VCaP (cell line): ENCODE measurements around the gene PLD1.

ENCODE experiments used
- H3K27ac ChIP-seq: fragments of 450-650 bp; 2 replicates; pipeline ENCODE4 v1.5.1; 2017
- TF ChIP-seq, protein P1 (sequence below): fragments of 450-650 bp; conservative IDR thresholded peaks from 2 replicates; pipeline ENCODE4 v1.5.1; 2017; ENCODE audit warnings: mild to moderate bottlenecking, moderate library complexity

The PLD1 gene

DNA sequence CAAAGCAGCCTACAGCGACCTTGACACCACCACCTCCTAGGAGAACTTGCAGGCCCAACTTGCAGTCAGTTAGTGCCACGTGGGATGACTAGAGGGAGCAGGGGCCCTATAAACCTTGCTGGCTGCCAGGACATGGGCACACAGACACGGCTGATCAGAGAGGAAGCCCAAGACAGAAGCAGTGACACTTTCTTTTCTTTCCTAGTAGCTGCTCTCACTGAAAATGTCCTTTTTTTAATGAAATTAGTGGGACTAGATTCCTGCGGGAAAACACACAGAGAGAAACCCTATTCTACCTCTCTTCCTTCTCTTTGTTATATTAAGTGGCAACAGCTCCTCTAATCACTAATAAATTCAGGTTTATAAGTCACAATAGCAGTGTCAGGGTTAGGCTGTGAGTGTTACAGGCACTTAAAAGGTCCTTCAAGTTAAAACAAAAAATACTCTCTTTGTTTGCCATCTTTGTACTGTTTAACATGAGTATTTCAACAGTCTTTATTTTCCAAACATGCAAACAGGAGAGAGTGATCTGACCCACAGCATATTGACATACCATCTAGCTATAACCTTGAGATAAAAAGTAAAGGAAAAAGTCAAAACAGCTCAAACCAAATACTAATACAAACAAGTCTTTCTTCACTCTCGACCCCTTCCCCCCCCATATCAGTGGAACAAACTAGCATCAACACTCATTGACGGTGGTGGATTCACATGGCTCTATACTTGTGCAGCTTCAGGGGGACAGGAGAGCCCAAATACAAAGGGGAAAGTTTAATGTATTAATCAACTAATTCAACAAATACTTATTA is 30.7 kb upstream of the PLD1 start:
- TF ChIP-seq, protein P1, sequence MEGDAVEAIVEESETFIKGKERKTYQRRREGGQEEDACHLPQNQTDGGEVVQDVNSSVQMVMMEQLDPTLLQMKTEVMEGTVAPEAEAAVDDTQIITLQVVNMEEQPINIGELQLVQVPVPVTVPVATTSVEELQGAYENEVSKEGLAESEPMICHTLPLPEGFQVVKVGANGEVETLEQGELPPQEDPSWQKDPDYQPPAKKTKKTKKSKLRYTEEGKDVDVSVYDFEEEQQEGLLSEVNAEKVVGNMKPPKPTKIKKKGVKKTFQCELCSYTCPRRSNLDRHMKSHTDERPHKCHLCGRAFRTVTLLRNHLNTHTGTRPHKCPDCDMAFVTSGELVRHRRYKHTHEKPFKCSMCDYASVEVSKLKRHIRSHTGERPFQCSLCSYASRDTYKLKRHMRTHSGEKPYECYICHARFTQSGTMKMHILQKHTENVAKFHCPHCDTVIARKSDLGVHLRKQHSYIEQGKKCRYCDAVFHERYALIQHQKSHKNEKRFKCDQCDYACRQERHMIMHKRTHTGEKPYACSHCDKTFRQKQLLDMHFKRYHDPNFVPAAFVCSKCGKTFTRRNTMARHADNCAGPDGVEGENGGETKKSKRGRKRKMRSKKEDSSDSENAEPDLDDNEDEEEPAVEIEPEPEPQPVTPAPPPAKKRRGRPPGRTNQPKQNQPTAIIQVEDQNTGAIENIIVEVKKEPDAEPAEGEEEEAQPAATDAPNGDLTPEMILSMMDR, result no peak
- H3K27ac ChIP-seq, result no peak overlapping the region

DNA sequence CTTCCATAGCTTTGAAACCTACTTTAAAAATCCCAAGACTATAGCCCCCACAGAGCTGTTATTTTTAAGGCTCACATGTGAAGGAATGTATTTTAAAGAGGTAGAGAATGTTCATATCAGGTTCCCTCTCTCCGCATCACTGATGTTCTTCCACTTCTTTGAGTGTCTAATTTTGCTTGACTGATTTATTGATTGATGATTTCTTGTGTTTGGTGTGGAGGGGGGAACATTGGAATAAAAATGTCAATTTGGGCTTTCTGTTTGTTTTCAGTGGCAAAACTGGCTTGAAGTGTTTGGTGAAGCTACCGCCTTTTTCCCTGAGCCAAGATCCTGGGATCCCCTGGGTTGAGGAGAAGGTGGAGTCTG is 30.1 kb upstream of the PLD1 start:
- TF ChIP-seq, protein P1, result no peak
- H3K27ac ChIP-seq, result no peak overlapping the region

DNA sequence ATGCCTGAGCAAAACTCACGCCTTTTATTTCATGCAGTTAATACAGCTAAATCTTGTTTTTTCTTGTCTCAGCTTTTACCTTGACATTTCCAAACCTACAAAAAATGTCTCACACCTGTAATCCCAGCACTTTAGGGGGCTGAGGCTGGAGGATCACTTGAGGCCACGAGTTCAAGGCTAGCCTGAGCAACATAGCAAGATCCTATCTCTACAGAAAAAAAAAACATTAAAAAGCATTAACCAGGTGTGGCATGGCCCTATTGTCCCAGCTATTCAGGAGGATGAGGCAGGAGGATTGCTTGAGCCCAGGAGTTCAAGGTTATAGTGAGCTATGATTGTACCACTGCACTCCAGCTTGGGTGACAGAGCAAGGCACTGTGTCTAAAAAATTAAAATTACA is 29.0 kb upstream of the PLD1 start:
- TF ChIP-seq, protein P1, result no peak
- H3K27ac ChIP-seq, result no peak overlapping the region

GRCh38 chr3:171838218-171838720 is 28.0 kb upstream of the PLD1 start:
- TF ChIP-seq, protein P1, result no peak
- H3K27ac ChIP-seq, result no peak overlapping the region

DNA sequence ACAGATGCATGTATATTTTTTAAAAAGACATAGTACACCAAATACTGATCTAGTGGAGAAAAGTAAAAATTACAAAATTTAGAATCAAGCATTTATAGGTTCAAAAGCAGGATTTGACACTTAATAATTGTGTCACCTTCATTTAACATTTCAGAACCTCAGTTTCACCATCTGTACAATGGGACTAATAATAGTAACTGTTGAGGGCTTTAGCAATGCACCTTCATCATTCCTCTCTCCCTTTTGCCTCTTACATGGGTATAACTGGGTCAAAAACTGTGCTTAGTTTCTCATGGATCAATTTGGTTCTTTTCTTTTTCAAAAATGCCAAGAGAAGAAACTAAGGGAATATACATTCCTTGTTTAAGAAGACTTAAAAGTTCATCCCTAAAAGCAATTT is 27.4 kb upstream of the PLD1 start:
- H3K27ac ChIP-seq, result no peak overlapping the region
- TF ChIP-seq, protein P1, result no peak

GRCh38 chr3:171836855-171837254 is 26.6 kb upstream of the PLD1 start:
- TF ChIP-seq, protein P1, result no peak
- no peak overlapping the region for H3K27ac ChIP-seq

- no peak overlapping the region for H3K27ac ChIP-seq
- TF ChIP-seq, protein P1, result no peak
Observed at GRCh38 chr3:171835613-171836012, 25.3 kb upstream of the PLD1 start.
